Putamen (tissue), 1 donor: Measurements from ENCODE around the gene S100A3.
"Not testable (repeated sequence)": the region's sequence is repeated elsewhere in the genome, so short reads cannot be mapped to it uniquely, and the experiment has no call there.

Experiments used
- DNase-seq: peaks from one replicate; pipeline ENCODE4 v3.0.0-alpha.2; 2016; ENCODE audit warnings: low spot score

S100A3 gene

GRCh38 chr1:153568367-153569099 lies 19.5 kb upstream of the S100A3 start:
- peak; percentile 61 for DNase-seq

GRCh38 chr1:153567621-153568366 lies 18.7 kb upstream of the S100A3 start:
- no peak for DNase-seq

- no peak for DNase-seq
Observed at GRCh38 chr1:153566414-153567371, 17.6 kb upstream of the S100A3 start.

- no peak for DNase-seq
Observed at GRCh38 chr1:153565529-153566374, 16.7 kb upstream of the S100A3 start, which contains the start of gene S100A2. Gene S100A2 (minus strand): TSS chr1:153565844. CDS start chr1:153563877, 1,967 bp downstream.

- DNase-seq, result no peak
Observed at GRCh38 chr1:153563991-153564390, 14.9 kb upstream of the S100A3 start.

GRCh38 chr1:153563483-153563901 lies 14.4 kb upstream of the S100A3 start:
- no peak for DNase-seq

- DNase-seq, result not testable (repeated sequence)
Observed at GRCh38 chr1:153562021-153562420, 13.0 kb upstream of the S100A3 start.

- DNase-seq, result no peak
Observed at GRCh38 chr1:153561466-153561985, 12.5 kb upstream of the S100A3 start.

GRCh38 chr1:153560771-153561465 lies 11.9 kb upstream of the S100A3 start:
- DNase-seq, result no peak

- DNase-seq, result no peak
Observed at GRCh38 chr1:153560241-153560640, 11.2 kb upstream of the S100A3 start.

- no peak for DNase-seq
Observed at GRCh38 chr1:153557877-153558276, 8.8 kb upstream of the S100A3 start.

- no peak for DNase-seq
Observed at GRCh38 chr1:153556348-153556747, 7.3 kb upstream of the S100A3 start.

- DNase-seq, result no peak
Observed at GRCh38 chr1:153553830-153554541, 4.9 kb upstream of the S100A3 start.

GRCh38 chr1:153553096-153553495 lies 4.0 kb upstream of the S100A3 start:
- no peak for DNase-seq

- DNase-seq, result no peak
Observed at GRCh38 chr1:153552335-153552734, 3.3 kb upstream of the S100A3 start.

GRCh38 chr1:153550827-153551500 lies 1.9 kb upstream of the S100A3 start:
- no peak for DNase-seq

GRCh38 chr1:153550398-153550758 lies 1.3 kb upstream of the S100A3 start:
- no peak for DNase-seq

- no peak for DNase-seq
Observed at GRCh38 chr1:153549741-153550397, 811 bp upstream of the S100A3 start.
